ENCODE measurements around the gene RXRA.

GRCh38 chr9:134452728-134453127 lies 126.5 kb downstream of the RXRA start:
- TF ChIP-seq, protein P1, sequence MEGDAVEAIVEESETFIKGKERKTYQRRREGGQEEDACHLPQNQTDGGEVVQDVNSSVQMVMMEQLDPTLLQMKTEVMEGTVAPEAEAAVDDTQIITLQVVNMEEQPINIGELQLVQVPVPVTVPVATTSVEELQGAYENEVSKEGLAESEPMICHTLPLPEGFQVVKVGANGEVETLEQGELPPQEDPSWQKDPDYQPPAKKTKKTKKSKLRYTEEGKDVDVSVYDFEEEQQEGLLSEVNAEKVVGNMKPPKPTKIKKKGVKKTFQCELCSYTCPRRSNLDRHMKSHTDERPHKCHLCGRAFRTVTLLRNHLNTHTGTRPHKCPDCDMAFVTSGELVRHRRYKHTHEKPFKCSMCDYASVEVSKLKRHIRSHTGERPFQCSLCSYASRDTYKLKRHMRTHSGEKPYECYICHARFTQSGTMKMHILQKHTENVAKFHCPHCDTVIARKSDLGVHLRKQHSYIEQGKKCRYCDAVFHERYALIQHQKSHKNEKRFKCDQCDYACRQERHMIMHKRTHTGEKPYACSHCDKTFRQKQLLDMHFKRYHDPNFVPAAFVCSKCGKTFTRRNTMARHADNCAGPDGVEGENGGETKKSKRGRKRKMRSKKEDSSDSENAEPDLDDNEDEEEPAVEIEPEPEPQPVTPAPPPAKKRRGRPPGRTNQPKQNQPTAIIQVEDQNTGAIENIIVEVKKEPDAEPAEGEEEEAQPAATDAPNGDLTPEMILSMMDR (IDR thresholded peaks at IDR 0.05): no peak
- no peak for TF ChIP-seq EZH2 (IDR thresholded peaks at IDR 0.05; ENCODE audit: borderline replicate concordance, insufficient read depth, low read depth, low read length, poor library complexity, severe bottlenecking)
